Stomach (tissue), 4 donors: ENCODE results near the gene TRAF4.

Experiments
- CTCF ChIP-seq, 7 experiments: fragments of 450-650 bp in 4 of 7; fragments of 200-600 bp in 3 of 7; sonication (generic) in 3 of 7; IDR thresholded peaks; one replicate each; pipeline ENCODE4 v1.5.1; 2016 to 2019; ENCODE audit warnings: antibody characterized with exemption in 7 of 7, control low read depth in 2 of 7, mild to moderate bottlenecking in 1 of 7
- EP300 ChIP-seq: sonication (generic); formaldehyde crosslinking; IDR thresholded peaks from one replicate; pipeline ENCODE4 v1.6.1; 2017; ENCODE audit warnings: antibody characterized with exemption
- POLR2A ChIP-seq, 4 donors: fragments of 450-650 bp; IDR thresholded peaks; one replicate each; pipeline ENCODE4 v1.6.1; 2016; ENCODE audit warnings: antibody characterized with exemption in 4 of 4, control low read depth in 2 of 4, mild to moderate bottlenecking in 1 of 4, moderate library complexity in 1 of 4
- POLR2AphosphoS5 ChIP-seq, 3 donors: sonication (generic); formaldehyde crosslinking; IDR thresholded peaks; one replicate each; pipeline ENCODE4 v1.6.1; 2016; ENCODE audit warnings: antibody characterized with exemption in 3 of 3

GRCh38 chr17:28726226-28726626 lies 17.6 kb upstream of the TRAF4 start, which contains the start of gene TLCD1:
- TF ChIP-seq CTCF (IDR thresholded peaks at IDR 0.05), result no peak
- TF ChIP-seq POLR2AphosphoS5 (IDR thresholded peaks at IDR 0.05), result no peak
- no peak for TF ChIP-seq EP300
- TF ChIP-seq POLR2A (IDR thresholded peaks at IDR 0.05), result no peak
